Lower leg skin (tissue), 4 donors: ENCODE data around the gene VPS8. TPM values are rescaled to one million over a fixed set of nuclear protein-coding genes. Genes with fewer than 3 reads are reported as not detected.

Experiments used
- DNase-seq, 2 donors: peaks; one replicate each; pipeline ENCODE4 v3.0.0-alpha.2; 2019; ENCODE audit warnings: low spot score in 2 of 2
- H3K4me3 ChIP-seq: fragments of 200-600 bp; sonication (generic); 2 replicates; pipeline ENCODE4 v1.5.1; 2017; ENCODE audit warnings: mild to moderate bottlenecking, low read depth; ENCODE audit not compliant: poor library complexity, severe bottlenecking
- POLR2A ChIP-seq, 2 donors: fragments of 450-650 bp; IDR thresholded peaks; one replicate each; pipeline ENCODE4 v1.6.1; 2016 to 2017; ENCODE audit warnings: antibody characterized with exemption in 2 of 2, mild to moderate bottlenecking in 1 of 2, moderate library complexity in 1 of 2
- WGBS, 2 donors: methylation state at CpG; one replicate each; pipeline ENCODE4 v1.1.5; 2018; 5-methylcytosine and 5-hydroxymethylcytosine counted together
- intact Hi-C: fragments of 100-400 bp; cut with DNase I; formaldehyde crosslinking; loops from one replicate; pipeline ENCODE4 v1.15.0; 2023; ENCODE audit warnings: low total_unique reads
- total RNA-seq, 4 donors: library from RNA; depleted of rRNA; stranded (reverse); fragments of >200 nt; gene quantifications; one replicate each; pipeline ENCODE4 v1.1.0, GENCODE V29; 2016
- TF ChIP-seq, protein P1 (sequence below), 3 donors: fragments of 450-650 bp; IDR thresholded peaks; one replicate each; pipeline ENCODE4 v1.5.1; 2016; ENCODE audit warnings: antibody characterized with exemption in 3 of 3, mild to moderate bottlenecking in 3 of 3, moderate library complexity in 2 of 3

The VPS8 gene
- total RNA-seq, 4 donors from 2014 or later: 31.4 to 67.7 (median 55.1) TPM

DNA sequence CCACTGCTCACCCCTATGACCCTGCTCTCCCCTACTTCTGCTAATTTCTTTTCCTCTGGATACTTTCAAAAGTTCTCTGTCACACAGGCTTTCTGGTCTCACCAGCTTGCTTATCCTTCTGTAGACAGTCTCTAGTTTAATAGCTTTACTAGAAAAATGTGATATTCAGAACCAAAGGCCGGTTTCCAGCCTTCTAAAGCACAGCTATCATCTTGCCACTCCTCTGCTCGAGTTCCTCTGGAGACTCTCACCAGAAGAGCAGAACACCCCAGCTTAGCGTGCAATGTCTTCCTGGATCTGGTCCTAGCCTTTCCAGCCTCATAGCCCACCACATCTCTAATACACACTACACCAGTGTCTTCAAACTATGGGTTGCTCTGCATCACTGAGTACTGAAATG is 1.8 kb upstream of the VPS8 start:
- WGBS, 2 donors: 97% methylated on average over 3 of the region's 3 CpGs
- intact Hi-C loops: no loop called here
- no peak for DNase-seq
- TF ChIP-seq, protein P1, sequence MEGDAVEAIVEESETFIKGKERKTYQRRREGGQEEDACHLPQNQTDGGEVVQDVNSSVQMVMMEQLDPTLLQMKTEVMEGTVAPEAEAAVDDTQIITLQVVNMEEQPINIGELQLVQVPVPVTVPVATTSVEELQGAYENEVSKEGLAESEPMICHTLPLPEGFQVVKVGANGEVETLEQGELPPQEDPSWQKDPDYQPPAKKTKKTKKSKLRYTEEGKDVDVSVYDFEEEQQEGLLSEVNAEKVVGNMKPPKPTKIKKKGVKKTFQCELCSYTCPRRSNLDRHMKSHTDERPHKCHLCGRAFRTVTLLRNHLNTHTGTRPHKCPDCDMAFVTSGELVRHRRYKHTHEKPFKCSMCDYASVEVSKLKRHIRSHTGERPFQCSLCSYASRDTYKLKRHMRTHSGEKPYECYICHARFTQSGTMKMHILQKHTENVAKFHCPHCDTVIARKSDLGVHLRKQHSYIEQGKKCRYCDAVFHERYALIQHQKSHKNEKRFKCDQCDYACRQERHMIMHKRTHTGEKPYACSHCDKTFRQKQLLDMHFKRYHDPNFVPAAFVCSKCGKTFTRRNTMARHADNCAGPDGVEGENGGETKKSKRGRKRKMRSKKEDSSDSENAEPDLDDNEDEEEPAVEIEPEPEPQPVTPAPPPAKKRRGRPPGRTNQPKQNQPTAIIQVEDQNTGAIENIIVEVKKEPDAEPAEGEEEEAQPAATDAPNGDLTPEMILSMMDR (IDR thresholded peaks at IDR 0.05): no peak
- no peak for TF ChIP-seq POLR2A (IDR thresholded peaks at IDR 0.05)
- no peak overlapping the region for H3K4me3 ChIP-seq

- WGBS, 2 donors: 89 to 90% methylated on average over 3 of the region's 3 CpGs
- intact Hi-C loops: no loop called here
- H3K4me3 ChIP-seq: no peak overlapping the region
- DNase-seq: no peak
- TF ChIP-seq, protein P1 (IDR thresholded peaks at IDR 0.05): no peak
- TF ChIP-seq POLR2A (IDR thresholded peaks at IDR 0.05): no peak
These were observed 932 bp upstream of the VPS8 start for GRCh38 chr3:184811034-184811433.

DNA sequence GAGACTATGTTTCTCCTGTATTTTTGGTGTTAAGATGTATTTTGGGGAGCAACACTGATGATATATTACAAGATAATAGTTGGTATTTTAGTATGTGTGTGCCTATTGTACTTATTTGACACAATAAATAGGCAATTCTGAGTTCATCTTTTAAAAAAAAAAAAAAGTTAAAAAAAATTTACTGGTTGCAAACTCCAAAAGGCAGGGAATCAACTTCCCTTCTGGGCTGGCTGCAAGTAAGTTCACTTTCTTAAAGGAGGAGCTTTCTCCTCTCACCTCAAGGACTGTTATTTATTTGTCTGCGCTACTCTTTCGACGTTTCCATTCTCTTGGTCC is 335 bp upstream of the VPS8 start:
- 0 to 1% methylated on average over 3 of the region's 3 CpGs for WGBS, 2 donors
- intact Hi-C loops: no loop called here
- TF ChIP-seq, protein P1 (IDR thresholded peaks at IDR 0.05): no peak
- TF ChIP-seq POLR2A (IDR thresholded peaks at IDR 0.05): no peak
- H3K4me3 ChIP-seq: no peak overlapping the region
- no peak for DNase-seq

GRCh38 chr3:184812662-184813042 is 686 bp downstream of the VPS8 start:
- peak overlapping the region; percentile 71 for H3K4me3 ChIP-seq
- intact Hi-C loops: no loop called here
- no peak for DNase-seq
- no peak for TF ChIP-seq POLR2A (IDR thresholded peaks at IDR 0.05)
- TF ChIP-seq, protein P1 (IDR thresholded peaks at IDR 0.05): no peak
- 0 to 1% methylated on average over 7 to 17 of the region's 17 CpGs for WGBS, 2 donors

DNA sequence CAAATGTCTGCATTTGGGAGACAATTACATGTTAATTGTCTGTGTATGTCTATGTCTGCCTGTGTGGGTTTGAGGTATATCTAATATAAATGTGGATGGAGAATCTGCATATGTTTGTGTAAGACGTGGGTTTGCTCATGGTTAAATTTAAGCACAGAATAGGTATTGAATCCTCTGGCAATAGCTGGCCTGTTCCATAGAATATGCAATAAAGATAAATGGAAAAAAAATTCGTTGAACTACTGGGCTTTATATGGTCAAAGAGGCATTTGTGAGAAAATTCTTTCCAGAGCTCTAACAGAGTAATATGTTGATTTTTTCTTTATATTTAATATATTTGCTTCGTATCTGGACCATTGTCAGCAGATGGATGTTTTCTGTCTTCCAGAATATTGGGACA is 1.4 kb downstream of the VPS8 start:
- intact Hi-C loops: no loop called here
- 82 to 91% methylated on average over 3 of the region's 3 CpGs for WGBS, 2 donors
- DNase-seq: no peak
- no peak overlapping the region for H3K4me3 ChIP-seq
- TF ChIP-seq POLR2A (IDR thresholded peaks at IDR 0.05): no peak
- TF ChIP-seq, protein P1 (IDR thresholded peaks at IDR 0.05): no peak

- TF ChIP-seq, protein P1 (IDR thresholded peaks at IDR 0.05): no peak
- H3K4me3 ChIP-seq: no peak overlapping the region
- no peak for DNase-seq
- intact Hi-C loops: no loop called here
These were observed 2.2 kb downstream of the VPS8 start for GRCh38 chr3:184814214-184814613.
